ENCODE measurements around the gene KCNF1. TPM values are rescaled to one million over a fixed set of nuclear protein-coding genes. Genes with fewer than 3 reads are reported as not detected.

KCNF1 gene
- total RNA-seq, 1 experiment from 2014 or later = 0.29 TPM

GRCh38 chr2:10877651-10878111, 34.1 kb upstream of the KCNF1 start:
- Histone ChIP-seq H3K36me3 (ENCODE audit: control insufficient read depth, insufficient read depth, low read length) (no peaks in the 10 kb centered on the region), H3K27me3 (replicated peaks; ENCODE audit: control insufficient read depth, insufficient read depth, low read length) (no peaks in the 10 kb centered on the region), H3K4me3 (ENCODE audit: low read depth, low read length) (no peak overlapping the region), H3K4me1 (0 out of 2 replicates have a peak, but pooled peaks cover 3% of the 10 kb centered on the region), H3K9me3 (no peaks in the 10 kb centered on the region; the same call in 1 of the 2 replicates)
- no TSS peak for BruUV-seq (replicated peaks)
- POLR2A ChIA-PET = no interaction called here
- Mint-ChIP-seq H3K4me1 (ENCODE audit: low read depth, unreplicated experiment) (no peaks in the 10 kb centered on the region), H3K9me3 (ENCODE audit: unreplicated experiment) (peaks cover 1% of the 10 kb centered on the region), H3K27me3 (ENCODE audit: insufficient read depth, unreplicated experiment) (no peaks in the 10 kb centered on the region), H3K36me3 (ENCODE audit: insufficient read depth, unreplicated experiment) (no peaks in the 10 kb centered on the region), H3K27ac (ENCODE audit: unreplicated experiment) (no peak overlapping the region), H3K4me3 (ENCODE audit: unreplicated experiment) (no peak overlapping the region)
- DNase-seq = no peak
- intact Hi-C loops (cut with micrococcal nuclease; ENCODE audit: unreplicated experiment) = no loop called here
- TF ChIP-seq, protein P1, sequence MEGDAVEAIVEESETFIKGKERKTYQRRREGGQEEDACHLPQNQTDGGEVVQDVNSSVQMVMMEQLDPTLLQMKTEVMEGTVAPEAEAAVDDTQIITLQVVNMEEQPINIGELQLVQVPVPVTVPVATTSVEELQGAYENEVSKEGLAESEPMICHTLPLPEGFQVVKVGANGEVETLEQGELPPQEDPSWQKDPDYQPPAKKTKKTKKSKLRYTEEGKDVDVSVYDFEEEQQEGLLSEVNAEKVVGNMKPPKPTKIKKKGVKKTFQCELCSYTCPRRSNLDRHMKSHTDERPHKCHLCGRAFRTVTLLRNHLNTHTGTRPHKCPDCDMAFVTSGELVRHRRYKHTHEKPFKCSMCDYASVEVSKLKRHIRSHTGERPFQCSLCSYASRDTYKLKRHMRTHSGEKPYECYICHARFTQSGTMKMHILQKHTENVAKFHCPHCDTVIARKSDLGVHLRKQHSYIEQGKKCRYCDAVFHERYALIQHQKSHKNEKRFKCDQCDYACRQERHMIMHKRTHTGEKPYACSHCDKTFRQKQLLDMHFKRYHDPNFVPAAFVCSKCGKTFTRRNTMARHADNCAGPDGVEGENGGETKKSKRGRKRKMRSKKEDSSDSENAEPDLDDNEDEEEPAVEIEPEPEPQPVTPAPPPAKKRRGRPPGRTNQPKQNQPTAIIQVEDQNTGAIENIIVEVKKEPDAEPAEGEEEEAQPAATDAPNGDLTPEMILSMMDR (IDR thresholded peaks at IDR 0.05; ENCODE audit: insufficient read depth in 1 of 2, low read depth in 1 of 2, low read length in 1 of 2, severe bottlenecking in 1 of 2, unreplicated experiment in 1 of 2) = no peak
- CTCF ChIA-PET = interaction anchor here (0.9 to 1.9 kb wide), 2 partner anchors 23 to 45 kb away, joined by 3 to 6 read pairs; no protein-coding TSS in a partner anchor

DNA sequence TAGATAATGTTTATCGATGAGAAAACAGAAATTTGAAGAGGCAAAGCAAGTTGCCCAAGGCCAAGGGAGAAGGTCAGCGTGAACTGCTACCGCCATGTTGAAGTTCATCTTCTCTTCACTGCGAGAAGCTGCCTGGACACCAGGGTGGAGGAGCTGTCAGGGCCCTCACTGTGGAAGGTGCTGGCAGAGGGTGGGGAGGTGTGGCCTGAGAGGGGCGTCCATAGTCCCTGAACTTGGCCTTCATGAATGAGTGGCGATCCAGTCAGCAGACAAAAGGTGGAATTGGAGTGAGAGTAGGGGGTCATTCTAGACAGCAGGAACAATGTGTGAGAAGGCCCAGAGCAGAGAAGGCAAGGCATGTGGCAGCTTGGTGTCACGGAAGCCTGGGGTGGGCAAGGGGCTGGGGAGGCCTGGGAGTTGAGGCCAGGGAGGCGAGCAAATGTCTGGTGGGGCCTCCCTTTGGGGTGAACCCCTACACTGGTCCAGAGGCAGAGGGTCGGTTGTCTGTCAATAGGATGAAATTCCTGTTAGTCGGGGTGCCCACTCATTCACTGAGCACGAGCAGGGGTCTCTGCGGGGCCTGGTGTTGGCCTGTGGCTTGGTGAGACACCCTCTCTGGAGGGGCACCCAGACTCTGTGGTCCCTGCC, 33.3 kb upstream of the KCNF1 start:
- no peak overlapping the region for H3K4me3 Mint-ChIP-seq (ENCODE audit: unreplicated experiment)
- TF ChIP-seq, protein P1 (IDR thresholded peaks at IDR 0.05; ENCODE audit: insufficient read depth in 1 of 2, low read depth in 1 of 2, low read length in 1 of 2, severe bottlenecking in 1 of 2, unreplicated experiment in 1 of 2) = no peak
- Histone ChIP-seq H3K4me1 (peaks cover 9% of the 10 kb centered on the region), H3K36me3 (ENCODE audit: control insufficient read depth, insufficient read depth, low read length) (no peaks in the 10 kb centered on the region), H3K27me3 (replicated peaks; ENCODE audit: control insufficient read depth, insufficient read depth, low read length) (no peaks in the 10 kb centered on the region), H3K4me3 (ENCODE audit: low read depth, low read length) (no peak overlapping the region), H3K9me3 (no peaks in the 10 kb centered on the region)
- H3K27ac Mint-ChIP-seq (ENCODE audit: unreplicated experiment) = no peak overlapping the region
- DNase-seq = no peak
- ChIA-PET CTCF (no interaction called here), POLR2A (no interaction called here)
- H3K36me3 Mint-ChIP-seq (ENCODE audit: insufficient read depth, unreplicated experiment) = no peaks in the 10 kb centered on the region
- BruUV-seq (replicated peaks) = no TSS peak
- H3K27me3 Mint-ChIP-seq (ENCODE audit: insufficient read depth, unreplicated experiment) = no peaks in the 10 kb centered on the region
- H3K9me3 Mint-ChIP-seq (ENCODE audit: unreplicated experiment) = no peaks in the 10 kb centered on the region
- peaks cover 3% of the 10 kb centered on the region for H3K4me1 Mint-ChIP-seq (ENCODE audit: low read depth, unreplicated experiment)
- intact Hi-C loops (cut with micrococcal nuclease; ENCODE audit: unreplicated experiment) = no loop called here

DNA sequence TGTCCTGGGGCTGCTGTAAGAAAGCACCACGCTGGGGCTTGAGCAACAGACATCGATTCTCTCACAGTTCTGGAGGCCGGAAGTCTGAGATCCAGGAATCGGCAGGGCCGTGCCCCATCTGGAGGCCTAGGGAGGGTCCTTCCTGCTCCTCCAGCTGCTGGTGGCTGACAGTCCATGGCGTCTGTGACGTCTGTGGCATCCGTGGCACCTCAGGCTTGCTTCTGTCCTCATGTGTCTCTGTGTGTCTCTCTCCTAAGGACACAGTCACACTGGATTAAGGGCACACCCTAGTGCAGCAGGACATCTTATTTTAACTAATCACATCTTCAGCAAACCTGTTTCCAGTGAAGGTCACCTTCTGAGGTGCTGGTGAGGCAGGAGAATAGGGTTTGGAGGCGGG, 32.6 kb upstream of the KCNF1 start:
- no peaks in the 10 kb centered on the region for H3K36me3 Mint-ChIP-seq (ENCODE audit: insufficient read depth, unreplicated experiment)
- ChIA-PET POLR2A (no interaction called here), CTCF (no interaction called here)
- H3K4me3 Mint-ChIP-seq (ENCODE audit: unreplicated experiment) = no peak overlapping the region
- H3K36me3 ChIP-seq (ENCODE audit: control insufficient read depth, insufficient read depth, low read length) = no peaks in the 10 kb centered on the region
- intact Hi-C loops (cut with micrococcal nuclease; ENCODE audit: unreplicated experiment) = no loop called here
- no peaks in the 10 kb centered on the region for H3K9me3 ChIP-seq
- no peak overlapping the region for H3K4me3 ChIP-seq (ENCODE audit: low read depth, low read length)
- H3K9me3 Mint-ChIP-seq (ENCODE audit: unreplicated experiment) = no peaks in the 10 kb centered on the region
- H3K27me3 Mint-ChIP-seq (ENCODE audit: insufficient read depth, unreplicated experiment) = no peaks in the 10 kb centered on the region
- H3K4me1 ChIP-seq = peaks cover 17% of the 10 kb centered on the region
- no peak overlapping the region for H3K27ac Mint-ChIP-seq (ENCODE audit: unreplicated experiment)
- BruUV-seq (replicated peaks) = no TSS peak
- DNase-seq = no peak
- H3K4me1 Mint-ChIP-seq (ENCODE audit: low read depth, unreplicated experiment) = peaks cover 11% of the 10 kb centered on the region
- no peaks in the 10 kb centered on the region for H3K27me3 ChIP-seq (replicated peaks; ENCODE audit: control insufficient read depth, insufficient read depth, low read length)
- TF ChIP-seq, protein P1 (IDR thresholded peaks at IDR 0.05; ENCODE audit: insufficient read depth in 1 of 2, low read depth in 1 of 2, low read length in 1 of 2, severe bottlenecking in 1 of 2, unreplicated experiment in 1 of 2) = no peak
